A172 (cell line): ENCODE results near the gene NOTUM. TPM values are rescaled to one million over a fixed set of nuclear protein-coding genes. Genes with fewer than 3 reads are reported as not detected.
"Not testable (repeated sequence)": the region's sequence is repeated elsewhere in the genome, so short reads cannot be mapped to it uniquely, and the experiment has no call there.

Source experiments
- DNase-seq: peaks from one replicate; pipeline ENCODE4 v3.0.0-alpha.2; 2015; ENCODE audit warnings: low spot score
- total RNA-seq: library from RNA; depleted of rRNA; stranded (reverse); fragments of >200 nt; shearing (Covaris generic); gene quantifications from 2 replicates; pipeline ENCODE4 v1.2.3, GENCODE V29; 2014

NOTUM gene
- total RNA-seq, 1 experiment from 2014 or later: 1.9 TPM

GRCh38 chr17:81957691-81958432 lies 3.1 kb downstream of the NOTUM start:
- no peak for DNase-seq

GRCh38 chr17:81956607-81957589 lies 4.1 kb downstream of the NOTUM start:
- DNase-seq: no peak

- DNase-seq: no peak
Observed at GRCh38 chr17:81955756-81956544, 5.0 kb downstream of the NOTUM start.

- DNase-seq: no peak
Observed at GRCh38 chr17:81955058-81955681, 5.8 kb downstream of the NOTUM start.

GRCh38 chr17:81954131-81955057 lies 6.6 kb downstream of the NOTUM start:
- DNase-seq: no peak

GRCh38 chr17:81953443-81953842 lies 7.5 kb downstream of the NOTUM start:
- DNase-seq: not testable (repeated sequence)

GRCh38 chr17:81952792-81953228 lies 8.2 kb downstream of the NOTUM start:
- no peak for DNase-seq

GRCh38 chr17:81951785-81952684 lies 9.0 kb downstream of the NOTUM start:
- no peak for DNase-seq

- DNase-seq: no peak
Observed at GRCh38 chr17:81950501-81950900, 10.5 kb downstream of the NOTUM start.

GRCh38 chr17:81948635-81949378 lies 12.2 kb downstream of the NOTUM start:
- DNase-seq: no peak

GRCh38 chr17:81947189-81947588 lies 13.8 kb downstream of the NOTUM start, which contains the start of gene MYADML2:
TSS of gene MYADML2 (minus strand) at chr17:81947233. CDS start at chr17:81941741, 5,492 bp downstream.
- DNase-seq: no peak

GRCh38 chr17:81944858-81945257 lies 16.1 kb downstream of the NOTUM start:
- no peak for DNase-seq

GRCh38 chr17:81942167-81942553 lies 18.8 kb downstream of the NOTUM start:
- no peak for DNase-seq

GRCh38 chr17:81941484-81942166 lies 19.4 kb downstream of the NOTUM start:
- no peak for DNase-seq

GRCh38 chr17:81940538-81941483 lies 20.2 kb downstream of the NOTUM start:
- no peak for DNase-seq

- no peak for DNase-seq
Observed at GRCh38 chr17:81939881-81940385, 21.1 kb downstream of the NOTUM start.
